Astrocyte (in vitro differentiated cells and primary cell): ENCODE results near the gene DIAPH2. TPM values are rescaled to one million over a fixed set of nuclear protein-coding genes. Genes with fewer than 3 reads are reported as not detected.
A peak's percentile ranks its signal among the peaks of the same experiment; 100 is the strongest.

Source experiments
- DNase-seq: peaks from one replicate; pipeline ENCODE4 v3.0.0-alpha.2; 2010; ENCODE audit warnings: low read depth
- FAIRE-seq: peaks from 2 replicates; lab custom pipeline; 2011; peaks lifted over from hg19 to GRCh38; lab: Jason Lieb, UNC
- H2AFZ ChIP-seq: 2 replicates; pipeline ENCODE4 v1.6.0; 2012; ENCODE audit warnings: low read depth, low read length, inconsistent platforms
- H3K27ac ChIP-seq: 2 replicates; pipeline ENCODE4 v1.5.1; 2011; ENCODE audit warnings: low read depth, low read length, inconsistent platforms
- H3K27me3 ChIP-seq: 2 replicates; pipeline ENCODE4 v1.6.0; 2011; ENCODE audit warnings: low read length, inconsistent platforms; ENCODE audit not compliant: insufficient read depth
- H3K36me3 ChIP-seq: 2 replicates; pipeline ENCODE4 v1.5.1; 2011; ENCODE audit warnings: low read length, inconsistent platforms; ENCODE audit not compliant: insufficient read depth
- H3K4me1 ChIP-seq: 2 replicates; pipeline ENCODE4 v1.5.1; 2011; ENCODE audit warnings: low read length, inconsistent platforms; ENCODE audit not compliant: insufficient read depth
- H3K4me2 ChIP-seq: 2 replicates; pipeline ENCODE4 v1.6.0; 2012; ENCODE audit warnings: low read length, inconsistent platforms
- H3K4me3 ChIP-seq: 2 replicates; pipeline ENCODE4 v1.5.1; 2011; ENCODE audit warnings: low read depth, mild to moderate bottlenecking, low read length, inconsistent platforms; ENCODE audit not compliant: insufficient read depth
- H3K79me2 ChIP-seq: 2 replicates; pipeline ENCODE4 v1.6.0; 2012; ENCODE audit warnings: mild to moderate bottlenecking, low read length, inconsistent platforms; ENCODE audit not compliant: insufficient read depth
- H3K9ac ChIP-seq: 2 replicates; pipeline ENCODE4 v1.6.0; 2012; ENCODE audit warnings: mild to moderate bottlenecking, low read length, inconsistent platforms
- H3K9me3 ChIP-seq: 2 replicates; pipeline ENCODE4 v1.5.1; 2012; ENCODE audit warnings: low read depth, mild to moderate bottlenecking, low read length, inconsistent platforms; ENCODE audit not compliant: insufficient read depth
- H4K20me1 ChIP-seq: 2 replicates; pipeline ENCODE4 v1.6.0; 2012; ENCODE audit warnings: low read length, inconsistent platforms; ENCODE audit not compliant: insufficient read depth
- H3K27ac Mint-ChIP-seq: one replicate; pipeline ENCODE4 v1.8.0; 2021; ENCODE audit warnings: mild to moderate bottlenecking, mixed read lengths; ENCODE audit not compliant: unreplicated experiment
- H3K27me3 Mint-ChIP-seq: one replicate; pipeline ENCODE4 v1.8.0; 2021; ENCODE audit warnings: low read depth, mixed read lengths; ENCODE audit not compliant: unreplicated experiment
- H3K36me3 Mint-ChIP-seq: one replicate; pipeline ENCODE4 v1.8.0; 2021; ENCODE audit warnings: low read depth, mixed read lengths; ENCODE audit not compliant: unreplicated experiment
- H3K4me1 Mint-ChIP-seq: one replicate; pipeline ENCODE4 v1.8.0; 2021; ENCODE audit warnings: low read depth, mixed read lengths; ENCODE audit not compliant: unreplicated experiment
- H3K4me3 Mint-ChIP-seq: one replicate; pipeline ENCODE4 v1.8.0; 2021; ENCODE audit warnings: mild to moderate bottlenecking, moderate library complexity, mixed read lengths; ENCODE audit not compliant: unreplicated experiment
- H3K9me3 Mint-ChIP-seq: one replicate; pipeline ENCODE4 v1.8.0; 2021; ENCODE audit warnings: mild to moderate bottlenecking, mixed read lengths; ENCODE audit not compliant: unreplicated experiment
- EZH2 ChIP-seq: IDR thresholded peaks from 2 replicates; pipeline ENCODE4 v1.6.1; 2012; ENCODE audit warnings: mild to moderate bottlenecking, low read length, inconsistent platforms; ENCODE audit not compliant: insufficient read depth
- total RNA-seq: library from RNA; stranded (reverse); gene quantifications from 2 replicates; pipeline ENCODE4 v1.2.1, GENCODE V29; 2021
- TF ChIP-seq, protein P1 (sequence below): IDR thresholded peaks from 2 replicates; pipeline ENCODE4 v1.5.1; 2011; ENCODE audit warnings: low read depth, mild to moderate bottlenecking, inconsistent platforms, low read length, moderate library complexity; ENCODE audit not compliant: insufficient read depth

Gene DIAPH2
- total RNA-seq, 1 donor from 2014 or later = 9.8 TPM

DNA sequence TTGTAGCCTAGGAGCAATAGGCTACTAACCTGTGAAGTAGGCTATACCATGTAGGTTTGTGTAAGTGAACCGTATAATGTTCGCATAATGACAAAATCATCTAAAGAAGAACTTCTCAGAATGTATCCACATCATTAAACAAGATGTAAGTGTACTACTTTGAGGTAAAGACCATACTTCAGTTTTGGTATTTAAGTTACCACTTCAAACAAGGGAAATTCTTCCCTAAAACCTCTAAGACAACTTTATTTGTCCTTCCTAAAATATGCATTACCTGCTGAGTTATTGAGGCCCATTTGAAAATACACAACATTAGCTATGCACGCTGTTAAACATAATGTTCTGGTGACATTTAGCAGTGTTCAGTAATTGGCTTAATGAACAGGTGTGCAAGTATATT lies 381.7 kb downstream of the DIAPH2 start:
- TF ChIP-seq EZH2 = no peak
- TF ChIP-seq, protein P1, sequence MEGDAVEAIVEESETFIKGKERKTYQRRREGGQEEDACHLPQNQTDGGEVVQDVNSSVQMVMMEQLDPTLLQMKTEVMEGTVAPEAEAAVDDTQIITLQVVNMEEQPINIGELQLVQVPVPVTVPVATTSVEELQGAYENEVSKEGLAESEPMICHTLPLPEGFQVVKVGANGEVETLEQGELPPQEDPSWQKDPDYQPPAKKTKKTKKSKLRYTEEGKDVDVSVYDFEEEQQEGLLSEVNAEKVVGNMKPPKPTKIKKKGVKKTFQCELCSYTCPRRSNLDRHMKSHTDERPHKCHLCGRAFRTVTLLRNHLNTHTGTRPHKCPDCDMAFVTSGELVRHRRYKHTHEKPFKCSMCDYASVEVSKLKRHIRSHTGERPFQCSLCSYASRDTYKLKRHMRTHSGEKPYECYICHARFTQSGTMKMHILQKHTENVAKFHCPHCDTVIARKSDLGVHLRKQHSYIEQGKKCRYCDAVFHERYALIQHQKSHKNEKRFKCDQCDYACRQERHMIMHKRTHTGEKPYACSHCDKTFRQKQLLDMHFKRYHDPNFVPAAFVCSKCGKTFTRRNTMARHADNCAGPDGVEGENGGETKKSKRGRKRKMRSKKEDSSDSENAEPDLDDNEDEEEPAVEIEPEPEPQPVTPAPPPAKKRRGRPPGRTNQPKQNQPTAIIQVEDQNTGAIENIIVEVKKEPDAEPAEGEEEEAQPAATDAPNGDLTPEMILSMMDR = no peak
- no peaks in the 10 kb centered on the region for H3K27me3 Mint-ChIP-seq
- no peak overlapping the region for H3K4me3 Mint-ChIP-seq
- H3K27ac ChIP-seq = no peak overlapping the region
- no peaks in the 10 kb centered on the region for H3K4me1 Mint-ChIP-seq
- no peaks in the 10 kb centered on the region for H3K36me3 Mint-ChIP-seq
- H3K36me3 ChIP-seq = no peaks in the 10 kb centered on the region
- H3K27me3 ChIP-seq = no peaks in the 10 kb centered on the region
- H3K79me2 ChIP-seq = no peaks in the 10 kb centered on the region
- H3K4me2 ChIP-seq = no peak overlapping the region
- H3K27ac Mint-ChIP-seq = no peak overlapping the region
- H3K9me3 ChIP-seq = no peaks in the 10 kb centered on the region
- no peak overlapping the region for H2AFZ ChIP-seq
- H4K20me1 ChIP-seq = no peaks in the 10 kb centered on the region
- H3K4me3 ChIP-seq = no peak overlapping the region
- DNase-seq (no peak), FAIRE-seq (no peak)
- H3K9me3 Mint-ChIP-seq = peaks cover 2% of the 10 kb centered on the region
- no peaks in the 10 kb centered on the region for H3K4me1 ChIP-seq
- H3K9ac ChIP-seq = no peak overlapping the region

DNA sequence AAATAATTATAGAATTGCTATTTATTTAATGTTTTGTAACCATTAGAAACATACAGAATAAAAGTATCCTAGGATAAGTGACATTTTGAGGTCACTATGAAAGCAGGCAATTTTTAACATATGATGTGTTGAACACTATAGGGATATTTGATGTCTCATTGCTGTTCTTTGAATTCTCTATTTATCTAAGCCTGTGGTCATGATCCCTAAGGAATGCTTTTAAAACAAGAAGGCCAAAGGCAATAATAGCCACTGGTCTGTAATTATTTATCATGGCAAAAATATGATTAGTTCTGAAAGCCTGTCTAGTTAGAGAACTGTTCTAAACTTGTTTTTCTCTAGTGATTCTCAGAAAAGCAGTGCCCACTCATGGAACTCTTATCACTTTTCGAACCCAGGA lies 385.7 kb downstream of the DIAPH2 start:
- FAIRE-seq = peak; percentile 73
- Mint-ChIP-seq H3K4me1 (no peaks in the 10 kb centered on the region), H3K27ac (no peak overlapping the region)

DNA sequence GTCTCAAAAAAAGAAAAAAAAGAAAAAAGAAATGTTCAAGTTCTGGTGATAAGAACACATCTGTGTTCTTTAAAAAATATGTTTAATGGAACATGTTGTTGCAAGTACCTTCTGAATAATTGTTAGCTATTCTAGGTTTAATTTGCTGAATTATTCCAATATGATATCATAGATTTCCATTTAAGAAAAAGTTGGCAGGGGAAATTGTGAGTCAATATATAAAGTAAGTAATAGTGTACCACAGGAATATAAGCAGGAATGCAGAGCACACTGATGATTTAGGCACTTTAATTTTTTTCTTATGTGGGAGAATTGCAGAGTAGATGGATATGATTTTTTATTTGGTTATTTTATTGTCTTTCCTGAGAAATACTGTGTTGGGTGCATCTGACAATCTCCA lies 389.8 kb downstream of the DIAPH2 start:
- no peak overlapping the region for H3K9ac ChIP-seq
- Mint-ChIP-seq H3K27me3 (no peaks in the 10 kb centered on the region), H3K4me3 (no peak overlapping the region), H3K27ac (no peak overlapping the region), H3K4me1 (no peaks in the 10 kb centered on the region), H3K36me3 (no peaks in the 10 kb centered on the region), H3K9me3 (no peaks in the 10 kb centered on the region)
- no peaks in the 10 kb centered on the region for H3K9me3 ChIP-seq
- H3K36me3 ChIP-seq = no peaks in the 10 kb centered on the region
- H3K4me1 ChIP-seq = no peaks in the 10 kb centered on the region
- H3K27ac ChIP-seq = no peak overlapping the region
- H3K27me3 ChIP-seq = no peaks in the 10 kb centered on the region
- H3K4me3 ChIP-seq = no peak overlapping the region
- no peak overlapping the region for H2AFZ ChIP-seq
- FAIRE-seq (peak; percentile 78), DNase-seq (peak; percentile 58)
- H3K4me2 ChIP-seq = no peak overlapping the region
- H4K20me1 ChIP-seq = no peaks in the 10 kb centered on the region
- TF ChIP-seq EZH2 = no peak
- TF ChIP-seq, protein P1 = no peak
- H3K79me2 ChIP-seq = no peaks in the 10 kb centered on the region

More for the DNA sequence above, 385.7 kb downstream of the DIAPH2 start:
- Mint-ChIP-seq H3K4me3 (no peak overlapping the region), H3K9me3 (no peaks in the 10 kb centered on the region), H3K27me3 (no peaks in the 10 kb centered on the region), H3K36me3 (no peaks in the 10 kb centered on the region)
- H3K36me3 ChIP-seq = no peaks in the 10 kb centered on the region
- H2AFZ ChIP-seq = no peak overlapping the region
- H3K27ac ChIP-seq = no peak overlapping the region
- no peak overlapping the region for H3K9ac ChIP-seq
- DNase-seq = peak; percentile 20
- no peaks in the 10 kb centered on the region for H3K4me1 ChIP-seq
- no peaks in the 10 kb centered on the region for H4K20me1 ChIP-seq
- no peaks in the 10 kb centered on the region for H3K79me2 ChIP-seq
- H3K27me3 ChIP-seq = no peaks in the 10 kb centered on the region
- no peak overlapping the region for H3K4me3 ChIP-seq
- no peak overlapping the region for H3K4me2 ChIP-seq
- TF ChIP-seq EZH2 = no peak
- TF ChIP-seq, protein P1 = no peak
- H3K9me3 ChIP-seq = no peaks in the 10 kb centered on the region
